GM12875 (cell line): ENCODE data around the gene HPCAL1.

ENCODE experiments used
- H3K4me3 ChIP-seq: one replicate; pipeline ENCODE4 v1.5.1; 2011; ENCODE audit warnings: low read depth, low read length, control low read depth
- CTCF ChIP-seq: IDR thresholded peaks from 2 replicates; pipeline ENCODE4 v1.5.1; 2011; ENCODE audit warnings: low read depth, mild to moderate bottlenecking, control low read depth, inconsistent platforms, low read length, moderate library complexity, borderline replicate concordance; ENCODE audit not compliant: insufficient read depth

HPCAL1 gene

GRCh38 chr2:10345126-10345525 is 42.4 kb downstream of the HPCAL1 start:
- no peak overlapping the region for H3K4me3 ChIP-seq
- TF ChIP-seq CTCF = no peak

GRCh38 chr2:10345813-10346212 is 43.1 kb downstream of the HPCAL1 start:
- no peak for TF ChIP-seq CTCF
- H3K4me3 ChIP-seq = no peak overlapping the region

- TF ChIP-seq CTCF = no peak
- H3K4me3 ChIP-seq = no peak overlapping the region
These were observed 44.3 kb downstream of the HPCAL1 start for GRCh38 chr2:10346929-10347561.

- TF ChIP-seq CTCF = no peak
- no peak overlapping the region for H3K4me3 ChIP-seq
These were observed 44.9 kb downstream of the HPCAL1 start for GRCh38 chr2:10347562-10347948.

- no peak for TF ChIP-seq CTCF
- no peak overlapping the region for H3K4me3 ChIP-seq
These were observed 46.2 kb downstream of the HPCAL1 start for GRCh38 chr2:10348891-10349290.

GRCh38 chr2:10350761-10351160 is 48.1 kb downstream of the HPCAL1 start:
- no peak overlapping the region for H3K4me3 ChIP-seq
- no peak for TF ChIP-seq CTCF

GRCh38 chr2:10352361-10352760 is 49.7 kb downstream of the HPCAL1 start:
- no peak for TF ChIP-seq CTCF
- no peak overlapping the region for H3K4me3 ChIP-seq
